Astrocyte (in vitro differentiated cells and primary cell): Measurements from ENCODE around the gene SECISBP2L. TPM values are rescaled to one million over a fixed set of nuclear protein-coding genes. Genes with fewer than 3 reads are reported as not detected.

ENCODE experiments used
- DNase-seq: peaks from one replicate; pipeline ENCODE4 v3.0.0-alpha.2; 2010; ENCODE audit warnings: low read depth
- FAIRE-seq: peaks from 2 replicates; lab custom pipeline; 2011; peaks lifted over from hg19 to GRCh38; lab: Jason Lieb, UNC
- H2AFZ ChIP-seq: 2 replicates; pipeline ENCODE4 v1.6.0; 2012; ENCODE audit warnings: low read depth, low read length, inconsistent platforms
- H3K27ac ChIP-seq: 2 replicates; pipeline ENCODE4 v1.5.1; 2011; ENCODE audit warnings: low read depth, low read length, inconsistent platforms
- H3K27me3 ChIP-seq: 2 replicates; pipeline ENCODE4 v1.6.0; 2011; ENCODE audit warnings: low read length, inconsistent platforms; ENCODE audit not compliant: insufficient read depth
- H3K36me3 ChIP-seq: 2 replicates; pipeline ENCODE4 v1.5.1; 2011; ENCODE audit warnings: low read length, inconsistent platforms; ENCODE audit not compliant: insufficient read depth
- H3K4me1 ChIP-seq: 2 replicates; pipeline ENCODE4 v1.5.1; 2011; ENCODE audit warnings: low read length, inconsistent platforms; ENCODE audit not compliant: insufficient read depth
- H3K4me2 ChIP-seq: 2 replicates; pipeline ENCODE4 v1.6.0; 2012; ENCODE audit warnings: low read length, inconsistent platforms
- H3K4me3 ChIP-seq: 2 replicates; pipeline ENCODE4 v1.5.1; 2011; ENCODE audit warnings: low read depth, mild to moderate bottlenecking, low read length, inconsistent platforms; ENCODE audit not compliant: insufficient read depth
- H3K79me2 ChIP-seq: 2 replicates; pipeline ENCODE4 v1.6.0; 2012; ENCODE audit warnings: mild to moderate bottlenecking, low read length, inconsistent platforms; ENCODE audit not compliant: insufficient read depth
- H3K9ac ChIP-seq: 2 replicates; pipeline ENCODE4 v1.6.0; 2012; ENCODE audit warnings: mild to moderate bottlenecking, low read length, inconsistent platforms
- H3K9me3 ChIP-seq: 2 replicates; pipeline ENCODE4 v1.5.1; 2012; ENCODE audit warnings: low read depth, mild to moderate bottlenecking, low read length, inconsistent platforms; ENCODE audit not compliant: insufficient read depth
- H4K20me1 ChIP-seq: 2 replicates; pipeline ENCODE4 v1.6.0; 2012; ENCODE audit warnings: low read length, inconsistent platforms; ENCODE audit not compliant: insufficient read depth
- H3K27ac Mint-ChIP-seq: one replicate; pipeline ENCODE4 v1.8.0; 2021; ENCODE audit warnings: mild to moderate bottlenecking, mixed read lengths; ENCODE audit not compliant: unreplicated experiment
- H3K27me3 Mint-ChIP-seq: one replicate; pipeline ENCODE4 v1.8.0; 2021; ENCODE audit warnings: low read depth, mixed read lengths; ENCODE audit not compliant: unreplicated experiment
- H3K36me3 Mint-ChIP-seq: one replicate; pipeline ENCODE4 v1.8.0; 2021; ENCODE audit warnings: low read depth, mixed read lengths; ENCODE audit not compliant: unreplicated experiment
- H3K4me1 Mint-ChIP-seq: one replicate; pipeline ENCODE4 v1.8.0; 2021; ENCODE audit warnings: low read depth, mixed read lengths; ENCODE audit not compliant: unreplicated experiment
- H3K4me3 Mint-ChIP-seq: one replicate; pipeline ENCODE4 v1.8.0; 2021; ENCODE audit warnings: mild to moderate bottlenecking, moderate library complexity, mixed read lengths; ENCODE audit not compliant: unreplicated experiment
- H3K9me3 Mint-ChIP-seq: one replicate; pipeline ENCODE4 v1.8.0; 2021; ENCODE audit warnings: mild to moderate bottlenecking, mixed read lengths; ENCODE audit not compliant: unreplicated experiment
- CTCF ChIP-seq: IDR thresholded peaks from 2 replicates; pipeline ENCODE4 v1.5.1; 2011; ENCODE audit warnings: low read depth, mild to moderate bottlenecking, inconsistent platforms, low read length, moderate library complexity; ENCODE audit not compliant: insufficient read depth
- EZH2 ChIP-seq: IDR thresholded peaks from 2 replicates; pipeline ENCODE4 v1.6.1; 2012; ENCODE audit warnings: mild to moderate bottlenecking, low read length, inconsistent platforms; ENCODE audit not compliant: insufficient read depth
- total RNA-seq: library from RNA; stranded (reverse); gene quantifications from 2 replicates; pipeline ENCODE4 v1.2.1, GENCODE V29; 2021

The SECISBP2L gene
- total RNA-seq, 1 donor from 2014 or later = 52.5 TPM

DNA sequence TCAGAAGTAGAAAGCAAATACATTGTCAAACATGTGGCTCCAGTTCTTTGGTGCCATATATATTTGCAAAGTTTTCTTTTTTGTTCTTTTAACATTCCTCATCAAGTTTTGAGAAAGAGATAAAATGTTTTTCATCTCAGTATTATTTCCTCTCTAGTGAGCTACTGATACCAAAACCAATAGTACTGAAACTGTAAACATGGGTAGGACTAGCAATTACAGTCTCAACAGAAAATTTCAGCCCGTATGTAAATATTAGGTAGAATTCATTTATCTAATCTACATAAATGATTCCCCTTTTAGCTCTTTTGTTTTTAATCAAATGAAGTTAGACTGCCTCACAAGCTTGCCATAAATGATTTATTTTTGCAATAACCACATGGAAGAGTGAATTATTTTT, 21.4 kb downstream of the SECISBP2L start:
- FAIRE-seq = no peak

DNA sequence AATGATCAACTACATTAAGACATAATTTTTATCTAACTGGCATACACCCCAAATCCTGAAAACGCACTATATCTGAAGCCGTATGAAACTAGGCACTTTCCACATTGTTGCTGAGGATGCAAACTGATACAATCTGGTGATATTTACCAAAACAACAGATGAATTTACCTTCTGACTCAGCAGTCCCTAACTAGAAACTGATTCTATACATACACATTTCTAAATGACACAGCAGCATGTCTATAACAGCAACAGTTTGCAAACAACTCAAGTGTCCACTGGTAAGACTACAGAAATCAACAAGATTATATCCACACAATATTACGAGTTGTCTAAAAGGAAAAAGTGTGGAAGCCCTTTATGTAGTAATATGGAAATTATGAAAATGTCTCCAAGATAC, 22.9 kb downstream of the SECISBP2L start:
- H3K9me3 Mint-ChIP-seq = no peaks in the 10 kb centered on the region
- no peak overlapping the region for H3K27ac Mint-ChIP-seq
- Histone ChIP-seq H3K9ac (no peak overlapping the region), H3K4me3 (no peak overlapping the region), H3K79me2 (peaks cover 4% of the 10 kb centered on the region), H4K20me1 (peaks cover 3% of the 10 kb centered on the region), H3K36me3 (peaks cover 11% of the 10 kb centered on the region), H3K9me3 (no peaks in the 10 kb centered on the region), H3K4me2 (no peak overlapping the region), H2AFZ (no peak overlapping the region), H3K27ac (no peak overlapping the region), H3K4me1 (no peaks in the 10 kb centered on the region), H3K27me3 (no peaks in the 10 kb centered on the region)
- no peak overlapping the region for H3K4me3 Mint-ChIP-seq
- H3K36me3 Mint-ChIP-seq = peaks cover 14% of the 10 kb centered on the region
- H3K4me1 Mint-ChIP-seq = no peaks in the 10 kb centered on the region
- no peak for DNase-seq
- H3K27me3 Mint-ChIP-seq = no peaks in the 10 kb centered on the region
- no peak for FAIRE-seq
- TF ChIP-seq EZH2 (no peak), CTCF (no peak)

More for the DNA sequence above, 21.4 kb downstream of the SECISBP2L start:
- no peak overlapping the region for H3K27ac ChIP-seq
- no peaks in the 10 kb centered on the region for H3K4me1 Mint-ChIP-seq
- no peak overlapping the region for H3K27ac Mint-ChIP-seq
- TF ChIP-seq CTCF (no peak), EZH2 (no peak)
- H3K9me3 ChIP-seq = no peaks in the 10 kb centered on the region
- H4K20me1 ChIP-seq = peaks cover 3% of the 10 kb centered on the region
- H3K4me2 ChIP-seq = no peak overlapping the region
- H3K36me3 ChIP-seq = peaks cover 7% of the 10 kb centered on the region
- no peak overlapping the region for H3K9ac ChIP-seq
- no peak overlapping the region for H3K4me3 ChIP-seq
- H3K4me3 Mint-ChIP-seq = no peak overlapping the region
- no peaks in the 10 kb centered on the region for H3K27me3 ChIP-seq
- peaks cover 4% of the 10 kb centered on the region for H3K79me2 ChIP-seq
- peaks cover 15% of the 10 kb centered on the region for H3K36me3 Mint-ChIP-seq
- H3K9me3 Mint-ChIP-seq = no peaks in the 10 kb centered on the region
- no peak overlapping the region for H2AFZ ChIP-seq
- no peaks in the 10 kb centered on the region for H3K27me3 Mint-ChIP-seq
- DNase-seq = no peak
- H3K4me1 ChIP-seq = no peaks in the 10 kb centered on the region

GRCh38 chr15:49015896-49016295, 30.4 kb downstream of the SECISBP2L start:
- no peaks in the 10 kb centered on the region for H3K4me1 Mint-ChIP-seq
- H3K9me3 Mint-ChIP-seq = no peaks in the 10 kb centered on the region
- H3K4me3 Mint-ChIP-seq = no peak overlapping the region
- H3K27me3 Mint-ChIP-seq = no peaks in the 10 kb centered on the region
- H3K36me3 Mint-ChIP-seq = peaks cover 18% of the 10 kb centered on the region
- peaks cover 29% of the 10 kb centered on the region for H3K36me3 ChIP-seq
- H3K4me3 ChIP-seq = no peak overlapping the region
- no peaks in the 10 kb centered on the region for H3K4me1 ChIP-seq
- no peak overlapping the region for H3K27ac ChIP-seq
- DNase-seq (no peak), FAIRE-seq (no peak)
- H3K27me3 ChIP-seq = no peaks in the 10 kb centered on the region
- H3K79me2 ChIP-seq = no peaks in the 10 kb centered on the region
- TF ChIP-seq CTCF (no peak), EZH2 (no peak)
- no peak overlapping the region for H3K9ac ChIP-seq
- no peak overlapping the region for H3K4me2 ChIP-seq
- peaks cover under 1% of the 10 kb centered on the region for H4K20me1 ChIP-seq
- no peaks in the 10 kb centered on the region for H3K9me3 ChIP-seq
- no peak overlapping the region for H3K27ac Mint-ChIP-seq
- H2AFZ ChIP-seq = no peak overlapping the region
